Gastroesophageal sphincter (tissue), 3 donors: ENCODE results near the gene ADPRHL1.

Experiments
- CTCF ChIP-seq, 4 experiments: fragments of 200-600 bp in 2 of 4; fragments of 450-650 bp in 2 of 4; sonication (generic) in 1 of 4; IDR thresholded peaks; one replicate each; pipeline ENCODE4 v1.5.1; 2017 to 2019; ENCODE audit warnings: antibody characterized with exemption in 4 of 4, mild to moderate bottlenecking in 2 of 4, moderate library complexity in 2 of 4
- EP300 ChIP-seq: sonication (generic); formaldehyde crosslinking; IDR thresholded peaks from one replicate; pipeline ENCODE4 v1.6.1; 2017; ENCODE audit warnings: antibody characterized with exemption, mild to moderate bottlenecking

- TF ChIP-seq CTCF (IDR thresholded peaks at IDR 0.05) (no peak), EP300 (no peak)
Measured at GRCh38 chr13:113456116-113456702, 2.9 kb upstream of the ADPRHL1 start.
